GM12878 (cell line): ENCODE data around the gene TGFBR3. TPM values are rescaled to one million over a fixed set of nuclear protein-coding genes. Genes with fewer than 3 reads are reported as not detected.

Source experiments
- ATAC-seq: fragments of 200-7000 bp; cut with Tn5 transposase; 3 replicates; pipeline ENCODE4 v1.9.1; 2020; ENCODE audit warnings: mild to moderate bottlenecking, moderate library complexity
- BruUV-seq: library from RNA; stranded (reverse); fragments of 400-500 nt; replicated peaks from 2 replicates; lab custom pipeline; 2021; lab: Mats Ljungman, UMichigan
- CTCF ChIA-PET: fragments of 300-600 bp; sonication (Branson Sonifier 250); formaldehyde crosslinking; extraction: SDS; loops from one replicate; lab custom pipeline; 2021; ENCODE audit warnings: inconsistent platforms; lab: Yijun Ruan, JAX
- POLR2A ChIA-PET: fragments of 350-600 bp; formaldehyde crosslinking; extraction: SDS; loops from one replicate; lab custom pipeline; 2021; ENCODE audit warnings: inconsistent platforms; lab: Charles Lee
- RAD21 ChIA-PET: fragments of 300-600 bp; sonication (Branson Sonifier 250); formaldehyde crosslinking; loops from one replicate; lab custom pipeline; 2023; ENCODE audit warnings: antibody characterized with exemption; ENCODE audit not compliant: unreplicated experiment; lab: Charles Lee
- SMC1A ChIA-PET: fragments of 300-600 bp; sonication (Branson Sonifier 250); formaldehyde crosslinking; loops from one replicate; lab custom pipeline; 2023; ENCODE audit not compliant: unreplicated experiment, uncharacterized antibody; lab: Charles Lee
- DNase-seq: peaks from one replicate; pipeline ENCODE4 v3.0.0-alpha.2; 2011; ENCODE audit warnings: low read depth, low spot score
- FAIRE-seq: peaks from 3 replicates; lab custom pipeline; 2011; peaks lifted over from hg19 to GRCh38; lab: Jason Lieb, UNC
- H2AFZ ChIP-seq: 2 replicates; pipeline ENCODE4 v1.6.0; 2011; ENCODE audit warnings: low read depth, low read length, control low read depth; ENCODE audit not compliant: control insufficient read depth
- H3K27ac ChIP-seq: 2 replicates; pipeline ENCODE4 v1.5.1; 2011; ENCODE audit warnings: control low read depth; ENCODE audit not compliant: control insufficient read depth, insufficient read depth
- H3K27me3 ChIP-seq, 2 experiments: replicated peaks in 1 of 2; 2 replicates each; pipeline versions ENCODE4 v1.6.0 to v1.6.1; 2011; ENCODE audit warnings: low read length in 1 of 2; ENCODE audit not compliant: control insufficient read depth in 2 of 2, insufficient read depth in 2 of 2
- H3K36me3 ChIP-seq, 2 experiments: 2 replicates each; pipeline ENCODE4 v1.5.1; 2011; ENCODE audit warnings: low read length in 1 of 2; ENCODE audit not compliant: control insufficient read depth in 2 of 2, insufficient read depth in 2 of 2
- H3K4me1 ChIP-seq: 2 replicates; pipeline ENCODE4 v1.6.1; 2011; ENCODE audit warnings: mild to moderate bottlenecking, low read length, moderate library complexity, mixed read lengths; ENCODE audit not compliant: control insufficient read depth, insufficient read depth
- H3K4me2 ChIP-seq: 2 replicates; pipeline ENCODE4 v1.6.0; 2011; ENCODE audit warnings: control low read depth; ENCODE audit not compliant: control insufficient read depth, insufficient read depth
- H3K4me3 ChIP-seq: fragments of 200-600 bp; sonication (generic); 2 replicates; pipeline ENCODE4 v1.5.1; 2016
- H3K79me2 ChIP-seq: 2 replicates; pipeline ENCODE4 v1.6.0; 2011; ENCODE audit warnings: low read length; ENCODE audit not compliant: control insufficient read depth, insufficient read depth
- H3K9ac ChIP-seq: 2 replicates; pipeline ENCODE4 v1.8.0; 2011; ENCODE audit warnings: low read length, control low read depth, mixed read lengths; ENCODE audit not compliant: control insufficient read depth, insufficient read depth
- H3K9me3 ChIP-seq: replicated peaks from 3 replicates; pipeline ENCODE4 v1.5.1; 2011; ENCODE audit warnings: mild to moderate bottlenecking, low read length; ENCODE audit not compliant: control insufficient read depth, insufficient read depth
- H4K20me1 ChIP-seq: 2 replicates; pipeline ENCODE4 v1.6.0; 2011; ENCODE audit not compliant: control insufficient read depth, insufficient read depth
- CBFB ChIP-seq: IDR thresholded peaks from 2 replicates; pipeline ENCODE4 v1.6.1; 2016; ENCODE audit warnings: antibody characterized with exemption, low read depth
- CBX3 ChIP-seq: fragments of 200-600 bp; sonication (generic); IDR thresholded peaks from 2 replicates; pipeline ENCODE4 v1.6.1; 2016; ENCODE audit warnings: low read depth, borderline replicate concordance
- CBX5 ChIP-seq: sonication (generic); IDR thresholded peaks from 2 replicates; pipeline ENCODE4 v1.6.1; 2016; ENCODE audit warnings: low read depth, moderate library complexity, mild to moderate bottlenecking, inconsistent platforms
- CEBPB ChIP-seq, 2 experiments: fragments of 150-350 bp in 1 of 2; IDR thresholded peaks; 2 replicates each; pipeline ENCODE4 v1.6.1; 2012 to 2014; ENCODE audit warnings: low read depth in 2 of 2, low read length in 2 of 2, borderline replicate concordance in 1 of 2, inconsistent platforms in 1 of 2
- CHD2 ChIP-seq: IDR thresholded peaks from 2 replicates; pipeline ENCODE4 v1.6.1; 2011; ENCODE audit warnings: low read depth, low read length, improper control_type of control experiment, borderline replicate concordance
- EZH2 ChIP-seq: IDR thresholded peaks from 2 replicates; pipeline ENCODE4 v1.6.1; 2012; ENCODE audit warnings: low read depth, mild to moderate bottlenecking, control low read depth, inconsistent platforms, low read length, borderline replicate concordance; ENCODE audit not compliant: control insufficient read depth
- ZBTB11 ChIP-seq: fragments of 450-650 bp; formaldehyde crosslinking; IDR thresholded peaks from 2 replicates; pipeline ENCODE4 v1.5.0; 2022; ENCODE audit warnings: mild to moderate bottlenecking, missing genetic modification characterization
- WGBS: methylation state at CpG from one replicate; pipeline ENCODE4 v1.1.6; 2016; ENCODE audit warnings: low lambda C conversion rate; ENCODE audit not compliant: insufficient replicate concordance, insufficient coverage; ENCODE audit errors: missing lambda C conversion rate; 5-methylcytosine and 5-hydroxymethylcytosine counted together
- in situ Hi-C: fragments of 300-500 bp; cut with MboI; formaldehyde crosslinking; loops from 9 replicates; pipeline ENCODE4 v1.14.3; 2018; ENCODE audit warnings: mixed read lengths
- intact Hi-C: fragments of 100-400 bp; cut with micrococcal nuclease; formaldehyde crosslinking; loops from one replicate; pipeline ENCODE4 v1.14.2; 2022; ENCODE audit not compliant: unreplicated experiment
- polyA plus RNA-seq, 11 experiments: library from polyadenylated mRNA; depleted of rRNA in 4 of 11; unstranded in 6 of 11; stranded (reverse) in 5 of 11; fragments of >200 nt; fragmentation: Nextera tagmentation in 4 of 11; fragmentation: Illumina TruSeq in 1 of 11; extraction: Ambion mirVana in 4 of 11; extraction: Trizol in 1 of 11; gene quantifications; 1 replicate in 1 of 11; 2 replicates in 10 of 11; pipeline versions ENCODE4 v1.2.1 to v1.2.3, GENCODE V29; 2011 to 2016; ENCODE audit warnings: inconsistent platforms in 2 of 11, missing spikeins in 2 of 11, low read depth in 1 of 11
- total RNA-seq, 4 experiments: library from RNA; depleted of rRNA in 3 of 4; stranded (reverse); fragments of >200 nt in 3 of 4; fragmentation: Illumina TruSeq in 1 of 4; extraction: Trizol in 1 of 4; gene quantifications; 2 replicates each; pipeline versions ENCODE4 v1.2.1 to v1.2.3, GENCODE V29; 2013 to 2021
- TF ChIP-seq, protein P1 (sequence below): fragments of 450-650 bp; IDR thresholded peaks from 2 replicates; pipeline ENCODE4 v1.6.1; 2018; ENCODE audit warnings: borderline replicate concordance, mild to moderate bottlenecking; ENCODE audit not compliant: partially characterized antibody

Gene TGFBR3
- total and polyA plus RNA-seq, 10 of the 15 experiments (the other 5 are each of a cell fraction or from before 2014, with no cell fraction given): 2.7 to 16.5 (median 12.6) TPM

GRCh38 chr1:91715416-91716000, 170.4 kb downstream of the TGFBR3 start:
- ChIA-PET POLR2A (no interaction called here), RAD21 (no interaction called here), SMC1A (interaction anchor here (0.6 kb wide), 1 partner anchor 674 kb away, joined by 3 read pairs; no protein-coding TSS in a partner anchor), CTCF (no interaction called here)
- H2AFZ ChIP-seq: no peak overlapping the region
- peaks cover 31% of the 10 kb centered on the region for H3K4me1 ChIP-seq
- no peaks in the 10 kb centered on the region for H4K20me1 ChIP-seq
- no peak overlapping the region for H3K9ac ChIP-seq
- in situ Hi-C loops (no loop called here), intact Hi-C loops (no loop called here)
- H3K79me2 ChIP-seq: no peaks in the 10 kb centered on the region
- H3K36me3 ChIP-seq: no peaks in the 10 kb centered on the region
- ATAC-seq (no peak), DNase-seq (no peak), FAIRE-seq (no peak)
- H3K4me3 ChIP-seq: no peak overlapping the region
- H3K9me3 ChIP-seq: no peaks in the 10 kb centered on the region
- no TSS peak for BruUV-seq
- no peaks in the 10 kb centered on the region for H3K27me3 ChIP-seq
- no peak for TF ChIP-seq CEBPB (IDR thresholded peaks at IDR 0.05; ENCODE audit: borderline replicate concordance in 1 of 2, low read depth in 2 of 2, low read length in 2 of 2)
- no peak for TF ChIP-seq CBX5
- no peak for TF ChIP-seq CHD2
- no peak for TF ChIP-seq CBFB
- no peak for TF ChIP-seq CBX3
- TF ChIP-seq, protein P1, sequence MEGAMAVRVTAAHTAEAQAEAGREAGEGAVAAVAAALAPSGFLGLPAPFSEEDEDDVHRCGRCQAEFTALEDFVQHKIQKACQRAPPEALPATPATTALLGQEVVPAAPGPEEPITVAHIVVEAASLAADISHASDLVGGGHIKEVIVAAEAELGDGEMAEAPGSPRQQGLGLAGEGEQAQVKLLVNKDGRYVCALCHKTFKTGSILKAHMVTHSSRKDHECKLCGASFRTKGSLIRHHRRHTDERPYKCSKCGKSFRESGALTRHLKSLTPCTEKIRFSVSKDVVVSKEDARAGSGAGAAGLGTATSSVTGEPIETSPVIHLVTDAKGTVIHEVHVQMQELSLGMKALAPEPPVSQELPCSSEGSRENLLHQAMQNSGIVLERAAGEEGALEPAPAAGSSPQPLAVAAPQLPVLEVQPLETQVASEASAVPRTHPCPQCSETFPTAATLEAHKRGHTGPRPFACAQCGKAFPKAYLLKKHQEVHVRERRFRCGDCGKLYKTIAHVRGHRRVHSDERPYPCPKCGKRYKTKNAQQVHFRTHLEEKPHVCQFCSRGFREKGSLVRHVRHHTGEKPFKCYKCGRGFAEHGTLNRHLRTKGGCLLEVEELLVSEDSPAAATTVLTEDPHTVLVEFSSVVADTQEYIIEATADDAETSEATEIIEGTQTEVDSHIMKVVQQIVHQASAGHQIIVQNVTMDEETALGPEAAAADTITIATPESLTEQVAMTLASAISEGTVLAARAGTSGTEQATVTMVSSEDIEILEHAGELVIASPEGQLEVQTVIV: no peak
- no peak for TF ChIP-seq EZH2
- no peak for TF ChIP-seq ZBTB11
- H3K27ac ChIP-seq: no peak overlapping the region
- H3K4me2 ChIP-seq: no peak overlapping the region
- 100% methylated on average over 2 of the region's 2 CpGs for WGBS
